ENCODE measurements around the gene TOM1L2. TPM values are rescaled to one million over a fixed set of nuclear protein-coding genes. Genes with fewer than 3 reads are reported as not detected.
A peak's percentile ranks its signal among the peaks of the same experiment; 100 is the strongest.
"Not testable (repeated sequence)": the region's sequence is repeated elsewhere in the genome, so short reads cannot be mapped to it uniquely, and the experiment has no call there.

The TOM1L2 gene
- total RNA-seq, 1 experiment from 2014 or later, result 3.1 TPM

DNA sequence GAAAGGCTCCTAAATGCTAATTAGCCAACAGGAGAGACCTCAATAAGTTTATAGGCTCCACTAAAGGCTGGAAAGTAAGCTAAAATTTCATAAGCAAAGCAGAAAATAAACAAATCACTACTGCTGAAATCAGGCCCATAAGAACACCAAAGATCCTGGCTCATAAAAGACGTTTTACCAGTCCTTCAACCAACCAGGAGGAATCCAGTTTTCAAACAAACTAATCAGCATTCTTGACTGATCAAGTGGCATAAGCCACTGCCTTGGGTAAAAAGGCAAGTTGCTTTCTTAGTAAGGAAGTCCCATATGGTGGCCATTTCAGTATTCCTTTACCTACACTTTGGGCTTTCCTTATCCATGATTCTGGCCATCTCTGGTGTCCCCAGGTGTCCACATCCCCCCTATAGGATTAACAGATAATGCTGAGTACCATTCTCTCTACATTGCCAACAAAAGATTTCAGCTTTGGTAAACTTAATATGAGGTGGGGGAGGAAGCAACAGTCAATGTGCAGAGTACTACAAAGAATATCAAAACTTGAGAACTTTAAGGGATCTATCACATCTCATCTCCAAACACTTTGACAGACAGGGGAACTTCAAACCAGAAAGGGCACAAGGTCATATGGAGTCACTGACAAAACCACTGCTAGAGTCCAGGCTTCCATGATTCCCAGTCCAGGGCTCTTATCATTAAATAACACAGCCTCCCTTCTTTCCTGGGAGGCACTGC, 1.3 kb downstream of the TOM1L2 start:
- Histone ChIP-seq H3K4me3 (ENCODE audit: insufficient read depth, low read depth, low read length) (peak overlapping the region; percentile 68; the same call in 1 of the 2 replicates), H3K36me3 (replicated peaks; ENCODE audit: control insufficient read depth, insufficient read depth, low read length) (no peaks in the 10 kb centered on the region), H3K27me3 (ENCODE audit: control insufficient read depth, insufficient read depth, low read length) (no peaks in the 10 kb centered on the region)
- no peak for DNase-seq

DNA sequence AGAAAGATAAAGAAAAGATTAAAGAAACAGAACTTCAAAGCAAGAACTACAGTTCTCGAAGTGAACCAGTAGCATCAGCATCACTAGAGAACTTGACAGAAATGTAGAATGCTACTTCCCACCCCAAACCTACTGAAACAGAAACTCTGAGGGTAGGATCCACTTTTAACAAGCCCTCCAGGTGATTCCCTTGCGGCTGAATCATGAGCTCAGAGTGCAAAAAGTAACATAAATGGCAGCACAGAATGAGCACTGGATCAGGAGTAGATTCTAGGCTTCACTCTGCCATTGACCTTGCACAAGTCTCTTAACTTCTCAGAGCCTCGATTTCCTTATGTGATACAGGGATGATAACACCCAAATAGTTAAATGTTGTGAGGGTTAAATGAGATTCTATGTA, 5.8 kb downstream of the TOM1L2 start:
- H3K4me3 ChIP-seq (ENCODE audit: insufficient read depth, low read depth, low read length), result no peak overlapping the region
- H3K36me3 ChIP-seq (replicated peaks; ENCODE audit: control insufficient read depth, insufficient read depth, low read length), result no peaks in the 10 kb centered on the region
- DNase-seq, result no peak
- no peaks in the 10 kb centered on the region for H3K27me3 ChIP-seq (ENCODE audit: control insufficient read depth, insufficient read depth, low read length)

DNA sequence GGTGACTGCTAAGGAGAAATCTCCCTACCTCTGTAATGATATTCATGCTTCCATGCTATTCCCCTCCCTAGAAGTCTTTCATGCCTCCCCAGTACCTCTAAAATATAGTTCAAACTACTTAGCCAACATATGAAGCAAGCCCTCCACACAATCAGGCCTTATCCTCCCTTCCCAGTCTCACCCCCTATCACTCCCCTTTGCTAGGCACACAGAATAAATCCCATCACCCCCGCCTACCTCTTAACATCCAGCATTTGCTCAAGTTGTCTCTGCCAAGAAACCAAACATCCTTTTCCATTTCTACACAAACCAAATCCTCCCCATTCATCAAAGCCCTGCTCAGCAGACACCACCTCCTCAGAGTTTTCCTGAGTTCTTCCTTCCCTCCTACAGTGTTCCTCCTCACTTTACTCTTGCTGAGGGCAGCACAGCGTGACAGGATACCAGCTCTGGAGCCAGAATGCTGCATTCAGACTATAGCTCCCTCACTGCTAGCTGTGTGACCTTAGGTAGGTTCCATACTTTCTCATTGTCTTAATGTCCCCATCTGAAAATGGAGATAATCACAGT, 7.0 kb downstream of the TOM1L2 start:
- Histone ChIP-seq H3K36me3 (replicated peaks; ENCODE audit: control insufficient read depth, insufficient read depth, low read length) (no peaks in the 10 kb centered on the region), H3K4me3 (ENCODE audit: insufficient read depth, low read depth, low read length) (no peak overlapping the region), H3K27me3 (ENCODE audit: control insufficient read depth, insufficient read depth, low read length) (no peaks in the 10 kb centered on the region)
- DNase-seq, result no peak

DNA sequence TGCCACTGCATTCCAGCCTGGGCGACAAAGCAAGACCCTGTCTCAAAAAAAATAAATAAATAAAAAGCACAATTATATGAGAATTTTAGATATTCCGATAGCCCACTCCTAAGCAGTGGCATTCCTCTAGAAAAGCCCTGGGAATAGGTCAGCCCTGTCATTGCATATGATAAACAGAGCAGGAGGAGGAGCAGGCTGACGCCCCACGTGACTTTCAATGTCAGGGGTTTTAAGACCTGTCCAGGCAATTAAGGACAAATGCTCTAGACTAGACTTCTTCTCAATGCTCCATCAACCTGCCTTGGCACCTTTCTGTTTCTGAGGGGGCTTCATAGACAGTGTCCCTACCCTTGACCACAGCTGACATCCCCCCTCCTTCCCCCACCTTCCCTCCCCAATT, 7.5 kb downstream of the TOM1L2 start:
- H3K27me3 ChIP-seq (ENCODE audit: control insufficient read depth, insufficient read depth, low read length), result no peaks in the 10 kb centered on the region
- no peak overlapping the region for H3K4me3 ChIP-seq (ENCODE audit: insufficient read depth, low read depth, low read length)
- no peak for DNase-seq
- H3K36me3 ChIP-seq (replicated peaks; ENCODE audit: control insufficient read depth, insufficient read depth, low read length), result no peaks in the 10 kb centered on the region

DNA sequence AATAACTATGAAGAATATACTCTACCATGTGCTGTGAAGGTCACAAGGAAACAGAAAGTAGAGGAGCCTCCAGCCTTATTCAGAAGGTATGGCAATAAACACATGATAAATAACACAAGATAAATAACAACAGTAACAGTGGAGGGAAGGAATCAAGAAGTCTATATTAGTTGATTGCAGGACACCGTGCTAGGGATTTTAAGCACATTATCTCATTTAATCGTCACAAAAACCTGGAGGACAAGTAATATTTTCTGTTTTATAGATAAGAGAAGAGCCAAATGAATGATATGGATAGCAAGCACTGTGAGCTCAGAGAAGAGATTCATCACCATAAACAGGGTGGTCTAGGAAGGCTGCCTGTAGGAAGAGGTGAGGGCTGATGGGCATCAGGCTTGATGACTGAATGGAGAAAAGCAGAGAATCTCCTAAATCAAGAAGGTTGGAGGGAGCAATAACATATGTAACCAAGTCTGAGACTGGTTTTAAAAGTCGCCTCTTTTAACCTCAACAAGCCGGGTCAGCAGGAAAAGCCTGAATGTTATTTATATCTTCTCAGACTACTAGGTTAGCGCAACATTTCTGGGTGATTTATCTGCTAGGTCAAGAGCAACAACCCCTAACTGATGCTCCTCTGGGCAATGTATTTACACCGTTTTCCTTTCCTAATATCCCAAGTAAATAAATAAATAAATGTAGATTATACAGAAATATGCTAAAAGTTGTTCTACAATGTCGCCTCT, 8.3 kb downstream of the TOM1L2 start:
- no peak for DNase-seq
- Histone ChIP-seq H3K27me3 (ENCODE audit: control insufficient read depth, insufficient read depth, low read length) (no peaks in the 10 kb centered on the region), H3K4me3 (ENCODE audit: insufficient read depth, low read depth, low read length) (no peak overlapping the region), H3K36me3 (replicated peaks; ENCODE audit: control insufficient read depth, insufficient read depth, low read length) (no peaks in the 10 kb centered on the region)

DNA sequence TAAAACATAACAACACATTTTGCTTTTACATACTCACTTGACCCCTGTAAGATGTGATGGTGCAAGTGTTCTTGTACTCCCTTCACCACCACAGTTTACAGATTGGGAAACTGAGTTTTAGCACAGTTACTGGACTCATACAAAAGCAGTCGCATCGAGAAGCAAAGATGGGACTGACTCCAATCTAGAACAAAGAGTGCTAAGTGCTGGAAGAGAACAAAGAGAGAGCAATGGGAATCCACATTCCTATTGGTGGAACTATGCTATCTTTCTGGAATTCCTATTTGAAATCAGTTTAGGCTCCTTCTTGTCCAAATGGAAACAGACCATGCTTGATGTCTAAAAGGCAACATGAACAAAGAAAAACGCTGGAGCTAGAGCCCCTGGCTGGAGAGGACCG, 9.1 kb downstream of the TOM1L2 start:
- Histone ChIP-seq H3K4me3 (ENCODE audit: insufficient read depth, low read depth, low read length) (no peak overlapping the region), H3K36me3 (replicated peaks; ENCODE audit: control insufficient read depth, insufficient read depth, low read length) (no peaks in the 10 kb centered on the region)
- DNase-seq, result no peak

DNA sequence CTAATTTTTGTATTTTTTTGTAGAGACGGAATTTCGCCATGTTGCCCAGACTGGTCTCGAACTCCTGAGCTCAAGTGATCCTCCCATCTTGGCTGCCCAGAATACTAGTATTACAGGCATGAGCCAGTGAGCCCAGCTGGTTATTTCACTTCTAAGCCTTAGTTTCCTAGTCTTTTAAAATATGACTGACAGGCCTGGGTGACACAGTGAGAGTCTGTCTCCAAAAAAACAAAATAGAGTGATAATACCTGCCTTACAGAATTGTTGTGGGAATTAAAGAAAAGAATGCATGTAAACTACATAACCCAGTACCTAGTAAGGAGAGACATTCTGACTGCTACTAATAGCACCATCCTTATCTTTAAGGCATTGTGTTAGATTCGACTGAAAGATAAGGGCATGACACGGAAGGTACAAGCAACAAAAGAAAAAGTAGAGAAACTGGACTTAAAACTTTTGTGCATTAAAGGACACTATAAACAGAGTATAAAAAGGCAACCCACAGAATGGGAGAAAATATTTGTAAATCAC, 11.6 kb downstream of the TOM1L2 start:
- Histone ChIP-seq H3K36me3 (replicated peaks; ENCODE audit: control insufficient read depth, insufficient read depth, low read length) (no peaks in the 10 kb centered on the region), H3K4me3 (ENCODE audit: insufficient read depth, low read depth, low read length) (no peak overlapping the region), H3K27me3 (ENCODE audit: control insufficient read depth, insufficient read depth, low read length) (no peaks in the 10 kb centered on the region)
- DNase-seq, result no peak

More for the DNA sequence above, 9.1 kb downstream of the TOM1L2 start:
- H3K27me3 ChIP-seq (ENCODE audit: control insufficient read depth, insufficient read depth, low read length), result no peaks in the 10 kb centered on the region

DNA sequence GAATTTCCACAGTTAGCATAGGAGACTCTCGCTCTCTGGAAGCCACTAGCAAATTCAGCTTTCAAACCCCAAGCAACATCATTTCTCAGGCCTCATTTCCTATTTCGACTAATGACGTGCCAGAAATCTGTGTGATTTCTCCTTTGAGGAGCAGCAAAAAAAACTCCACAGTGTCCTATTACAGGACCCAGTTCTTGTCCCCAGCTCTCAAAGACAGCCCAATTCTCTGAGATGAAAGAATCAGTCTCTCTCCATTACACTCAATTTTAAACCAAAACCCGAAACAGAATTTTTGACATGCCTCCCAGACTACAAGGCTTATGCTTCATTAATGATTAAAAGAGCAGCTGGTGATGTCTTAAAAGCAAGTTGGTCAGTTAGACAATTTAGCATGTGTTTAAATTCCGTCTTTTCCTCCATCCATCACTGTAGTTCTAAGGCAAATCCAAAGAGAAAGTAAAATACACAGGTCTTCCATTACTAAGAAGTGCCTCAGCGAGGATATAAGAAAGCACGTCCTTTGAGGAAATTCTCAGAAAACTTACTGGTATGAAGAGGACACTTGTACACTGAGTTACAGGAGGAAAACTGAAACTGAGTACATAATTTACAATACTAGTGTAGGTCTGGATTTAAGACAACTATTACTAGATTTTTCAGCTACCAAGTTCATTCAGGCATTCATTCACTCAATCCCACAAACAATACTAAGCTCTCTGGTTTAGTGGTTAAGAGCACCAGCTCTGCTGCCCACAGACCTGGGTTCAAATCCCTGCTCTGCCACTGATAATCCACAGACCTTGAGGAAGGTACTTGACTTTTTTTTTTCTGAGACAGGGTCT, 12.5 kb downstream of the TOM1L2 start:
- no peak for DNase-seq
- Histone ChIP-seq H3K36me3 (replicated peaks; ENCODE audit: control insufficient read depth, insufficient read depth, low read length) (no peaks in the 10 kb centered on the region), H3K4me3 (ENCODE audit: insufficient read depth, low read depth, low read length) (no peak overlapping the region), H3K27me3 (ENCODE audit: control insufficient read depth, insufficient read depth, low read length) (no peaks in the 10 kb centered on the region)

DNA sequence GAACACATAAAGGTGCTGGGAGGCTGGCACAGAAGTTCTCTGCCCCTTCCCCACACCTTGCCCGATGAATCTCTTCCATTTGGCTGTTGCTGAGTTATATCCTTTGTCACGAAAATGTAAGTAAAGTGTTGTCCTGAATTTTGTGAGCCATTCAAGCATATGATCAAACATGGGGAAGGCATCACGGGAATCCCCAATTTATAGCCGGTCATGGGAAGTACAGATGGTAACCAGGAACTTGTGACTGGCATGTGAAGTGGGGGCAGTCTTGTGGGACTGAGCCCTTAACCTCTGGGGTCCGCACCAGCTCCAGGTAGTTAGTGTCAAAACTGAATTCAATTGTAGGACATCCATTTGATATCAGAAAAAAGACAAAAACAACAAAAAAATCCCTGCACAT, 13.2 kb downstream of the TOM1L2 start:
- no peak overlapping the region for H3K4me3 ChIP-seq (ENCODE audit: insufficient read depth, low read depth, low read length)
- H3K27me3 ChIP-seq (ENCODE audit: control insufficient read depth, insufficient read depth, low read length), result no peaks in the 10 kb centered on the region
- no peaks in the 10 kb centered on the region for H3K36me3 ChIP-seq (replicated peaks; ENCODE audit: control insufficient read depth, insufficient read depth, low read length)
- no peak for DNase-seq

DNA sequence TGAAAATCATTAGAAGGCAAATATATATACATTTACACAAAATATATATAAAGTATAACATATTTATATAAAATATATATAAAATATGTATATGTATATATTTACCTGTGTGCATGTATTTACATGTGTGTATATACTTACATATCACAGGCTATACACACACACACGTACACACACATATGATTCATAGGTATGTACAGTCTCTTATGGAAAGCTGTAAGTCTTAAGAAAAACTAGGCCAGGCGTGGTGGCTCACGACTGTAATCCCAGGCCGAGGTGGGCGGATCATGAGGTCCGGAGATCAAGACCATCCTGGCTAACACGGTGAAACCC, 14.7 kb downstream of the TOM1L2 start:
- Histone ChIP-seq H3K27me3 (ENCODE audit: control insufficient read depth, insufficient read depth, low read length) (no peaks in the 10 kb centered on the region), H3K36me3 (replicated peaks; ENCODE audit: control insufficient read depth, insufficient read depth, low read length) (no peaks in the 10 kb centered on the region), H3K4me3 (ENCODE audit: insufficient read depth, low read depth, low read length) (no peak overlapping the region)
- no peak for DNase-seq

DNA sequence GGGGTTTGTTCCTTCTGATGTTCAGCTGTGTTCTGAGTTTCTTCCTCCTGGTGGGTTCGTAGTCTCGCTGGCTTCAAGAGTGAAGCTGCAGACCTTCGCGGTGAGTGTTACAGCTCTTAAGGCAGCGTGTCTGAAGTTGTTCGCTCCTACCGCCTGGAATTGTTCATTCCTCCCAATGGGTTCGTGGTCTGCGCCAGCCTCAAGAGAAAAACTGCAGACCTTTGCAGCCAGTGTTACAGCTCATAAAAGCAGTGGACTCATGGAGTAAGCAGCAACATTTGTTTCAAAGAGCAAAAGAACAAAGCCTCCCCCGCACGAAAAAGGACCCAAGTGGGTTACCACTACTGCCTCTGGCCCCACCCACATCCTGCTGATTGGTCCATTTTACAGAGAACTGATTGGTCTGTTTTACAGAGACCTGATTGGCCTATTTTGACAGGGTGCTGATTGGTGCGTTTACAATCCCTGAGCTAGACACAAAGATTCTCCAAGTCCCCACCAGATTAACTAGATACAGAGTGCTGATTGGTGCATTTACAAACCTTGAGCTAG, 16.3 kb downstream of the TOM1L2 start:
- DNase-seq; H3K4me3 ChIP-seq (ENCODE audit: insufficient read depth, low read depth, low read length); H3K36me3 ChIP-seq (replicated peaks; ENCODE audit: control insufficient read depth, insufficient read depth, low read length); H3K27me3 ChIP-seq (ENCODE audit: control insufficient read depth, insufficient read depth, low read length): not testable (repeated sequence)

DNA sequence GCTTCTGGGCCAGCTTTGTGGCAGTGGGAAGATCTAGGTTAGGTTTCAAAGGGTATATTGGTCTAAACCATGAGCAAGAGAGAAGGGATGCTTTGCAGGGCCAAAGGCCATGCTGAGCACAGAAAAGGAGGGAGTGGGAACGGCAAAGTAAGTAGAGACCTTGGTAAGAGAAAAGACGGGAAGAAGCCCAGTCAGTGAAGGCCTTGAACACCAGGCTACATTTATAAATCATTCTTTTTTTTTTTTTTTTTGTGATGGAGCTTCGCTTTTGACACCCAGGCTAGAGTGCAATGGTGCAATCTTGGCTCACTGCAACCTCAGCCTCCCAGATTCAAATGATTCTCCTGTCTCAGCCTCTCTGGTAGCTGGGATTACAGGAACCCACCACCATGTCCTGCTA, 18.1 kb downstream of the TOM1L2 start:
- no peak for DNase-seq
- H3K4me3 ChIP-seq (ENCODE audit: insufficient read depth, low read depth, low read length), result no peak overlapping the region
- no peaks in the 10 kb centered on the region for H3K27me3 ChIP-seq (ENCODE audit: control insufficient read depth, insufficient read depth, low read length)
- no peaks in the 10 kb centered on the region for H3K36me3 ChIP-seq (replicated peaks; ENCODE audit: control insufficient read depth, insufficient read depth, low read length)

DNA sequence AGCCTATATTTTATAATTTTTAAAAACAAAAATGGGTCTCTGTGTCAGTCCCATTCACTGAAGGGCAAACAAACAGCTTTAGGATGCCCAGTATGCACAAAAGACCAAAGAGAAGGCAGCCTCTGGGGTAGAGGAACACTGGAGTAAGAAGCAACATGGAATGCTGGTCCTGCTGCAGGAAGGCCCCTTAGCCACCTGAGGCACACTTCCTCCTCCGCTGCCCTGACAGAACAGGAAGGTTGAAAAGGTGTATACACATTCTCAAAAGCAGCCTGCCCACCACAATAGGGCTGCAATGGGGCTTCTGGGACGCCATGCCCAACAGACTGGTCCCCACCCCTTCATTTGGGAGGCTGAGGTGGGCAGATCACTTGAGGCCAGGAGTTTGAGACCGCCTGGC, 19.5 kb downstream of the TOM1L2 start:
- H3K36me3 ChIP-seq (replicated peaks; ENCODE audit: control insufficient read depth, insufficient read depth, low read length), result no peaks in the 10 kb centered on the region
- peak; percentile 52 for DNase-seq
- no peak overlapping the region for H3K4me3 ChIP-seq (ENCODE audit: insufficient read depth, low read depth, low read length)
- H3K27me3 ChIP-seq (ENCODE audit: control insufficient read depth, insufficient read depth, low read length), result no peaks in the 10 kb centered on the region

DNA sequence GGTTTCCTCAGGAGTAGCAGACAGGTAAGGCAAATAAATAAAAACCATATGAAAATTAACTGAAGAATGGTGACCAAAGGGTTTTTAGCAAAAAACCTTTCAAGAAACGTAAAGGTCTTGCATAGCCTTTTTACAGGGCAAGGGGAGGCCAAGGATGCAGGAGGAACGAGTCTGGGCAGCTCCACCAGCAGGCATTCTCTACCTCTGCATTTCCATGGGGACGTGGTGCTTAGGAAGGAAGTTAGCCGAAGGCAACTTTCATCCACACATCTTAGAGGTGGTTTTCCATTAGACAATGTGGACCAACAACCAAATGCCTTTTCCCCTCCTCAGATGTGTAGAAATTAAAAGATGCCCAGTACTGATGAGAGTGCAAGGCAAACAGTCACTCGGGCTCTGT, 20.7 kb downstream of the TOM1L2 start:
- Histone ChIP-seq H3K27me3 (ENCODE audit: control insufficient read depth, insufficient read depth, low read length) (no peaks in the 10 kb centered on the region), H3K36me3 (replicated peaks; ENCODE audit: control insufficient read depth, insufficient read depth, low read length) (no peaks in the 10 kb centered on the region), H3K4me3 (ENCODE audit: insufficient read depth, low read depth, low read length) (no peak overlapping the region)
- DNase-seq, result no peak

Measured in H7 (cell line).